Right lobe of liver (tissue), 4 donors: Measurements from ENCODE around the gene ST8SIA4.

Source experiments
- CTCF ChIP-seq, 4 donors: fragments of 200-600 bp in 3 of 4; fragments of 450-650 bp in 1 of 4; IDR thresholded peaks; one replicate each; pipeline versions ENCODE4 v1.5.1 to v1.8.0; 2016 to 2022; ENCODE audit warnings: antibody characterized with exemption in 4 of 4, mild to moderate bottlenecking in 2 of 4
- POLR2A ChIP-seq: fragments of 450-650 bp; IDR thresholded peaks from one replicate; pipeline ENCODE4 v1.6.1; 2017; ENCODE audit warnings: antibody characterized with exemption, mild to moderate bottlenecking
- donor health status: DM: no; HTN: no; CAD: no.
- donor health status: DM: no; HTN: no; CAD: no.
- donor health status: DM: no; HTN: yes; CAD: no.

GRCh38 chr5:100762108-100762507, 141.0 kb downstream of the ST8SIA4 start:
- TF ChIP-seq CTCF (IDR thresholded peaks at IDR 0.05) (no peak), POLR2A (no peak)
